SK-N-SH treated with all-trans-retinoic acid at 6 μM for 48 hours (cell line): ENCODE measurements around the gene SPIRE2.

ENCODE experiments used
- ATAC-seq: fragments of 200-7000 bp; cut with Tn5 transposase; 3 replicates; pipeline ENCODE4 v1.9.1; 2020; ENCODE audit warnings: mild to moderate bottlenecking, moderate library complexity
- ARNTL ChIP-seq: fragments of 450-650 bp; formaldehyde crosslinking; IDR thresholded peaks from 2 replicates; pipeline ENCODE4 v1.5.0; 2020; ENCODE audit warnings: low read depth, mild to moderate bottlenecking, moderate library complexity, borderline replicate concordance
- CSDC2 ChIP-seq: fragments of 250-450 bp; sonication (Bioruptor Pico); IDR thresholded peaks from 2 replicates; pipeline ENCODE4 v1.5.0; 2020; ENCODE audit warnings: mild to moderate bottlenecking, moderate library complexity
- ESRRG ChIP-seq: fragments of 250-450 bp; sonication (Bioruptor Pico); IDR thresholded peaks from 2 replicates; pipeline ENCODE4 v1.6.1; 2021; ENCODE audit warnings: mild to moderate bottlenecking
- GLIS3 ChIP-seq: fragments of 250-450 bp; sonication (Bioruptor Pico); IDR thresholded peaks from 2 replicates; pipeline ENCODE4 v1.5.0; 2020; ENCODE audit warnings: mild to moderate bottlenecking, moderate library complexity
- ISL1 ChIP-seq: fragments of 250-450 bp; sonication (Bioruptor Pico); IDR thresholded peaks from 2 replicates; pipeline ENCODE4 v2.1.2; 2022; ENCODE audit warnings: mild to moderate bottlenecking, moderate library complexity
- OSR1 ChIP-seq: fragments of 250-450 bp; sonication (Bioruptor Pico); IDR thresholded peaks from 2 replicates; pipeline ENCODE4 v1.8.0; 2022; ENCODE audit warnings: moderate library complexity, mild to moderate bottlenecking, inconsistent platforms
- PPARA ChIP-seq: fragments of 250-450 bp; sonication (Bioruptor Pico); IDR thresholded peaks from 2 replicates; pipeline ENCODE4 v1.5.0; 2020; ENCODE audit warnings: mild to moderate bottlenecking, borderline replicate concordance
- RARB ChIP-seq: fragments of 250-450 bp; sonication (Bioruptor Pico); IDR thresholded peaks from 2 replicates; pipeline ENCODE4 v1.8.0; 2021; ENCODE audit warnings: mild to moderate bottlenecking, moderate library complexity
- TCF4 ChIP-seq: fragments of 250-450 bp; sonication (Bioruptor Pico); IDR thresholded peaks from 2 replicates; pipeline ENCODE4 v1.8.0; 2021; ENCODE audit warnings: mild to moderate bottlenecking, moderate library complexity, borderline replicate concordance
- TOX ChIP-seq: fragments of 250-450 bp; sonication (Bioruptor Pico); IDR thresholded peaks from 2 replicates; pipeline ENCODE4 v1.8.0; 2021; ENCODE audit warnings: mild to moderate bottlenecking, moderate library complexity, borderline replicate concordance
- ZNF565 ChIP-seq: fragments of 450-650 bp; formaldehyde crosslinking; conservative IDR thresholded peaks from 2 replicates; pipeline ENCODE4 v1.5.0; 2020; ENCODE audit warnings: low read depth, mild to moderate bottlenecking, moderate library complexity
- ZNF70 ChIP-seq: fragments of 450-650 bp; formaldehyde crosslinking; IDR thresholded peaks from 2 replicates; pipeline ENCODE4 v1.5.0; 2020; ENCODE audit warnings: mild to moderate bottlenecking, moderate library complexity
- ZNF8 ChIP-seq: fragments of 450-650 bp; formaldehyde crosslinking; IDR thresholded peaks from 2 replicates; pipeline ENCODE4 v1.5.0; 2020; ENCODE audit warnings: mild to moderate bottlenecking, moderate library complexity
- TF ChIP-seq, protein P1 (sequence below): fragments of 250-450 bp; sonication (Bioruptor Pico); IDR thresholded peaks from 2 replicates; pipeline ENCODE4 v1.8.0; 2020; ENCODE audit warnings: mild to moderate bottlenecking, moderate library complexity, borderline replicate concordance
- TF ChIP-seq, protein P2 (sequence below): fragments of 250-450 bp; sonication (Bioruptor Pico); IDR thresholded peaks from 2 replicates; pipeline ENCODE4 v1.5.1; 2021; ENCODE audit warnings: mild to moderate bottlenecking, moderate library complexity
- TF ChIP-seq, protein P3 (sequence below): fragments of 250-450 bp; sonication (Bioruptor Pico); IDR thresholded peaks from 2 replicates; pipeline ENCODE4 v1.5.1; 2020; ENCODE audit warnings: low read depth, mild to moderate bottlenecking, moderate library complexity
- TF ChIP-seq, protein P4 (sequence below): fragments of 250-450 bp; sonication (Bioruptor Pico); IDR thresholded peaks from 2 replicates; pipeline ENCODE4 v1.8.0; 2021; ENCODE audit warnings: low read depth, mild to moderate bottlenecking, moderate library complexity, borderline replicate concordance

SPIRE2 gene

DNA sequence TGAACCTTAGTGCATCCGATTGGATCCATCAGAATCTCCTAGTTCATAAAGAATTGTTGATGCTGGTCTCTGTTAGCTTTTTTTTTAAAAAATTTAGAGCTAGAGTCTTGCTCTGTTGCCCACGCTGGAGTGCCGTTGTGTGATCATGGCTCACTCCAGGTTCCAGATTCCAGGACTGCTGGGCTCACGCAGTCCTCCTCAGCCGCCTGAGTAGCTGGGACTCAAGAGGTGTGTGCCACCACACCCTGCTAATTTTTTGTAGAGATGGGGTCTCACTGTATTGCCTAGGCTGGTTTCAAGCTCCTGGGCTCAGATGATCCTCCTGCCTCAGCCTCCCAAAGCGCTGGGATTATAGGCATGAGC lies 53.1 kb downstream of the SPIRE2 start:
- no peak for ATAC-seq
- TF ChIP-seq TOX (CRISPR knock-in tag) (no peak), ZNF8 (CRISPR knock-in tag) (no peak), TCF4 (no peak), ZNF565 (CRISPR knock-in tag) (no peak), CSDC2 (CRISPR knock-in tag) (no peak)
- TF ChIP-seq, protein P1, sequence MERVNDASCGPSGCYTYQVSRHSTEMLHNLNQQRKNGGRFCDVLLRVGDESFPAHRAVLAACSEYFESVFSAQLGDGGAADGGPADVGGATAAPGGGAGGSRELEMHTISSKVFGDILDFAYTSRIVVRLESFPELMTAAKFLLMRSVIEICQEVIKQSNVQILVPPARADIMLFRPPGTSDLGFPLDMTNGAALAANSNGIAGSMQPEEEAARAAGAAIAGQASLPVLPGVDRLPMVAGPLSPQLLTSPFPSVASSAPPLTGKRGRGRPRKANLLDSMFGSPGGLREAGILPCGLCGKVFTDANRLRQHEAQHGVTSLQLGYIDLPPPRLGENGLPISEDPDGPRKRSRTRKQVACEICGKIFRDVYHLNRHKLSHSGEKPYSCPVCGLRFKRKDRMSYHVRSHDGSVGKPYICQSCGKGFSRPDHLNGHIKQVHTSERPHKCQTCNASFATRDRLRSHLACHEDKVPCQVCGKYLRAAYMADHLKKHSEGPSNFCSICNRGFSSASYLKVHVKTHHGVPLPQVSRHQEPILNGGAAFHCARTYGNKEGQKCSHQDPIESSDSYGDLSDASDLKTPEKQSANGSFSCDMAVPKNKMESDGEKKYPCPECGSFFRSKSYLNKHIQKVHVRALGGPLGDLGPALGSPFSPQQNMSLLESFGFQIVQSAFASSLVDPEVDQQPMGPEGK (CRISPR knock-in tag): no peak
- TF ChIP-seq, protein P2, sequence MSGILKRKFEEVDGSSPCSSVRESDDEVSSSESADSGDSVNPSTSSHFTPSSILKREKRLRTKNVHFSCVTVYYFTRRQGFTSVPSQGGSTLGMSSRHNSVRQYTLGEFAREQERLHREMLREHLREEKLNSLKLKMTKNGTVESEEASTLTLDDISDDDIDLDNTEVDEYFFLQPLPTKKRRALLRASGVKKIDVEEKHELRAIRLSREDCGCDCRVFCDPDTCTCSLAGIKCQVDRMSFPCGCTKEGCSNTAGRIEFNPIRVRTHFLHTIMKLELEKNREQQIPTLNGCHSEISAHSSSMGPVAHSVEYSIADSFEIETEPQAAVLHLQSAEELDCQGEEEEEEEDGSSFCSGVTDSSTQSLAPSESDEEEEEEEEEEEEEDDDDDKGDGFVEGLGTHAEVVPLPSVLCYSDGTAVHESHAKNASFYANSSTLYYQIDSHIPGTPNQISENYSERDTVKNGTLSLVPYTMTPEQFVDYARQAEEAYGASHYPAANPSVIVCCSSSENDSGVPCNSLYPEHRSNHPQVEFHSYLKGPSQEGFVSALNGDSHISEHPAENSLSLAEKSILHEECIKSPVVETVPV (CRISPR knock-in tag): no peak

DNA sequence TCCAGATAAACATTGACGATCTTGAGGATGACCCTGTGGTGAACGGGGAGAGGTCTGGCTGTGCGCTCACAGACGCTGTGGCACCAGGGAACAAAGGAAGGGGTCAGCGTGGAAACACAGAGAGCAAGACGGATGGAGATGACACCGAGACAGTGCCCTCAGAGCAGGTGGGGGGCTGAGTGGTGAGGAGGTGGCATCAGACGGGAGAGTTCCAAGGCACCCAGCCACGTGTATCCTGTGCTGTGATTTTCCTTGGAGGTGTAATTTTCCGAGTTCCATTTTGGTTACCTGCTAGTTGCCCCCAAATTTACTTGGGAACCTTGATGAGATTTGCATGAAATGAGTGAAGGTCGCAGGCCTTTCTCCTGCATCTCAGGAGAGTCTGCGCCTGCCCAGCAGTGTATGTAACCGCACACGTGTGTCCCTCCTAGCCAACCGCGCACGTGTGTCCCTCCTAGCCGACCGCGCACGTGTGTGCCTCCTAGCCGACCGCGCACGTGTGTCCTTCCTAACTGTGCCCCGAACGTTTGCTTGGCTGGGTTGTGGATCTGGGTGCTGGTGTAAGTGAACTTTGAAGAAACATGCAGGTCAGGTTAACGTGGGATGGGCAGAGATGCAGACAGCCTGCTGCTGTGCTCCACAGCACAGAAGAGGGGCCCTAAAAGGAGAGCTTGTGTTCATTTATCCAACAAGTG lies 55.2 kb downstream of the SPIRE2 start:
- ATAC-seq: no peak
- TF ChIP-seq, protein P3, sequence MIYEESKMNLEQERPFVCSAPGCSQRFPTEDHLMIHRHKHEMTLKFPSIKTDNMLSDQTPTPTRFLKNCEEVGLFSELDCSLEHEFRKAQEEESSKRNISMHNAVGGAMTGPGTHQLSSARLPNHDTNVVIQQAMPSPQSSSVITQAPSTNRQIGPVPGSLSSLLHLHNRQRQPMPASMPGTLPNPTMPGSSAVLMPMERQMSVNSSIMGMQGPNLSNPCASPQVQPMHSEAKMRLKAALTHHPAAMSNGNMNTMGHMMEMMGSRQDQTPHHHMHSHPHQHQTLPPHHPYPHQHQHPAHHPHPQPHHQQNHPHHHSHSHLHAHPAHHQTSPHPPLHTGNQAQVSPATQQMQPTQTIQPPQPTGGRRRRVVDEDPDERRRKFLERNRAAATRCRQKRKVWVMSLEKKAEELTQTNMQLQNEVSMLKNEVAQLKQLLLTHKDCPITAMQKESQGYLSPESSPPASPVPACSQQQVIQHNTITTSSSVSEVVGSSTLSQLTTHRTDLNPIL (CRISPR knock-in tag): no peak
- TF ChIP-seq OSR1 (CRISPR knock-in tag) (no peak), CSDC2 (CRISPR knock-in tag) (no peak)

DNA sequence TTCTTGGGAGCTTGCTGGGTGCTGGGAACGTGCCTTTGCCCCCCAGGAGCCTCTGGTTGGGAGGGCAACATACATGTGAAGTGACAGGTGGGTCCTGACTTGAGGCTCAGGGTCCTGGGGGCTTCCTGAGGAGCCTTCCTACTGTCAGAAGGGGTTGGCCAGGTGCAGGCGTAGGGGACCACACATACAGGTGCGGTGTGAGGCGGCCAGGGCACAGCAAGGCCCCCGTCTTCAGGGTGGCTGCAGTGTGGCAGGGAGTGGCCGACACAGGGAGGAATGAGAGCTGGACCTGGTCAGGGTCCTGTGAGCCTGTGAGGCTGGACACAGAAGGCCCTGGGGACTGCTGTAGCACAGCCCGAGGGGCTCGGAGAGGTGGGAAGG lies 55.8 kb downstream of the SPIRE2 start:
- TF ChIP-seq ESRRG (CRISPR knock-in tag): no peak
- TF ChIP-seq, protein P2 (CRISPR knock-in tag): no peak
- no peak for TF ChIP-seq OSR1 (CRISPR knock-in tag)
- TF ChIP-seq, protein P4, sequence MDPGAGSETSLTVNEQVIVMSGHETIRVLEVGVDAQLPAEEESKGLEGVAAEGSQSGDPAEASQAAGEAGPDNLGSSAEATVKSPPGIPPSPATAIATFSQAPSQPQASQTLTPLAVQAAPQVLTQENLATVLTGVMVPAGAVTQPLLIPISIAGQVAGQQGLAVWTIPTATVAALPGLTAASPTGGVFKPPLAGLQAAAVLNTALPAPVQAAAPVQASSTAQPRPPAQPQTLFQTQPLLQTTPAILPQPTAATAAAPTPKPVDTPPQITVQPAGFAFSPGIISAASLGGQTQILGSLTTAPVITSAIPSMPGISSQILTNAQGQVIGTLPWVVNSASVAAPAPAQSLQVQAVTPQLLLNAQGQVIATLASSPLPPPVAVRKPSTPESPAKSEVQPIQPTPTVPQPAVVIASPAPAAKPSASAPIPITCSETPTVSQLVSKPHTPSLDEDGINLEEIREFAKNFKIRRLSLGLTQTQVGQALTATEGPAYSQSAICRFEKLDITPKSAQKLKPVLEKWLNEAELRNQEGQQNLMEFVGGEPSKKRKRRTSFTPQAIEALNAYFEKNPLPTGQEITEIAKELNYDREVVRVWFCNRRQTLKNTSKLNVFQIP (CRISPR knock-in tag): no peak
- TF ChIP-seq RARB (CRISPR knock-in tag): no peak
- TF ChIP-seq, protein P1 (CRISPR knock-in tag): no peak
- no peak for TF ChIP-seq ZNF8 (CRISPR knock-in tag)
- TF ChIP-seq GLIS3 (CRISPR knock-in tag): no peak
- no peak for TF ChIP-seq PPARA (CRISPR knock-in tag)
- TF ChIP-seq ZNF70 (CRISPR knock-in tag): no peak
- TF ChIP-seq, protein P3 (CRISPR knock-in tag): no peak
- TF ChIP-seq TOX (CRISPR knock-in tag): no peak
- TF ChIP-seq ARNTL (CRISPR knock-in tag): no peak
- TF ChIP-seq ISL1 (CRISPR knock-in tag): no peak
- no peak for ATAC-seq
